IMR-90 (cell line): ENCODE results near the gene HELZ.

Source experiments
- BHLHE40 ChIP-seq: fragments of 150-350 bp; IDR thresholded peaks from 2 replicates; pipeline ENCODE4 v1.6.1; 2016; ENCODE audit warnings: mild to moderate bottlenecking, low read depth, low read length
- CEBPB ChIP-seq: IDR thresholded peaks from 2 replicates; pipeline ENCODE4 v1.6.1; 2012; ENCODE audit warnings: low read depth, low read length, improper control_type of control experiment
- CTCF ChIP-seq: conservative IDR thresholded peaks from 2 replicates; pipeline ENCODE4 v1.5.1; 2012; ENCODE audit warnings: mild to moderate bottlenecking, low read depth, low read length, improper control_type of control experiment
- FOS ChIP-seq: fragments of 150-350 bp; IDR thresholded peaks from 2 replicates; pipeline ENCODE4 v1.6.1; 2016; ENCODE audit warnings: low read depth, low read length
- MAFK ChIP-seq: IDR thresholded peaks from 2 replicates; pipeline ENCODE4 v1.6.1; 2012; ENCODE audit warnings: low read depth, low read length, improper control_type of control experiment
- MAZ ChIP-seq: IDR thresholded peaks from 2 replicates; pipeline ENCODE4 v1.6.1; 2012; ENCODE audit warnings: low read depth, mild to moderate bottlenecking, low read length, improper control_type of control experiment, moderate library complexity, borderline replicate concordance
- POLR2A ChIP-seq: IDR thresholded peaks from 2 replicates; pipeline ENCODE4 v1.6.1; 2012; ENCODE audit warnings: mild to moderate bottlenecking, low read depth, low read length
- RAD21 ChIP-seq: IDR thresholded peaks from 2 replicates; pipeline ENCODE4 v1.6.1; 2012; ENCODE audit warnings: low read length, improper control_type of control experiment
- RFX5 ChIP-seq: IDR thresholded peaks from 2 replicates; pipeline ENCODE4 v1.8.0; 2012; ENCODE audit warnings: low read depth, mild to moderate bottlenecking, low read length, moderate library complexity
- SMC3 ChIP-seq: fragments of 150-350 bp; IDR thresholded peaks from 2 replicates; pipeline ENCODE4 v1.6.1; 2016; ENCODE audit warnings: low read depth, mild to moderate bottlenecking, antibody characterized with exemption, low read length, moderate library complexity
- USF2 ChIP-seq: fragments of 150-350 bp; IDR thresholded peaks from 2 replicates; pipeline ENCODE4 v1.6.1; 2017; ENCODE audit warnings: mild to moderate bottlenecking, antibody characterized with exemption, low read length, low read depth

GRCh38 chr17:67027031-67027628 is 217.9 kb downstream of the HELZ start:
- TF ChIP-seq FOS: no peak
- no peak for TF ChIP-seq CTCF
- TF ChIP-seq MAFK: no peak
- no peak for TF ChIP-seq POLR2A
- no peak for TF ChIP-seq RFX5
- TF ChIP-seq SMC3: no peak
- no peak for TF ChIP-seq RAD21
- no peak for TF ChIP-seq MAZ
- TF ChIP-seq CEBPB: no peak
- TF ChIP-seq BHLHE40: no peak
- TF ChIP-seq USF2: no peak; the same call in 1 of the 2 replicates
